Measurements from ENCODE around the gene PDGFA. TPM values are rescaled to one million over a fixed set of nuclear protein-coding genes. Genes with fewer than 3 reads are reported as not detected.

Gene PDGFA
- total RNA-seq, 2 experiments from 2014 or later: 16.7 to 18.8 TPM

DNA sequence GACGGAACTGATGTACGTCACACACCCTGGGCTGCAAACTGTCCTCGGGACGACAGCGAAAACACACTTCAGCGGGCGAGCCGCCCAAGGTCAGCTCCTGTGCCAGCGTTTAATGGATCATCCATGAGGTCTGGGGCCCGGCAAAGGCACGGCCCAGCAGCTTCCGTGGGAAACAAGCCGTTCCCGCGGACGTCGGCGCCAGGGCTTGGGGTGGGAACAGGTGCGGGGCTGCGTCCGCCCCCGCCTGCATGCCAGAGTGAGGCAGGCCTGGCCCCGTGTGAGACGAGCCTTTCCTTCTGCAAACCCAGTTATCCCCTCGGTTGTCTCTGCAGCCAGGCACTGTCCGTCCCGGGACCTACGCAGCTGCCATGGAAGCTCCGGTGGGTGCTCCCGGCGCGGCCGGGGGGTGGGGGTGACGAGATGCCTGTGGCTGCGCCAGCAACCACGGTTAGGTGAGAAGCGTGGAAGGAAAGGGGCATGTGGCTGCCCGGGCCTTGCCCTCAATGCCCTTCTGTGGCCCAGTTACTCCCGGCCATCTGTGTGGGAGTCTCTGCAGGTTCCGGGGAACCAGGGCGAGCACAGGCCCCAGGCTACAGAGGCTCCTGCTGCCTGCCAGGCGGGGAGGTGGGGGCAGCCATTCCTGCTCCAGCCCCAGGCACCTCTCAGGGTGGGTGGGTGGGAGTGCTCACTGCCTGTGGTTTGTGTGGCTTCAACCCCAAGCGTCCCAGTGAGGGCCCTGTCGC is 42.2 kb upstream of the PDGFA start:
- H3K4me3 Mint-ChIP-seq: no peak overlapping the region
- peaks cover 14% of the 10 kb centered on the region for H3K36me3 Mint-ChIP-seq (ENCODE audit: low read depth)
- ATAC-seq (no peak), DNase-seq (no peak)
- POLR2A ChIA-PET: interaction anchor here (0.6 kb wide), 1 partner anchor 10 kb away, joined by 3 read pairs; no protein-coding TSS in a partner anchor
- peaks cover 9% of the 10 kb centered on the region for H3K4me1 Mint-ChIP-seq (ENCODE audit: low read depth)
- H3K27me3 Mint-ChIP-seq: no peaks in the 10 kb centered on the region
- no peak overlapping the region for H3K27ac Mint-ChIP-seq
- TF ChIP-seq, protein P1, sequence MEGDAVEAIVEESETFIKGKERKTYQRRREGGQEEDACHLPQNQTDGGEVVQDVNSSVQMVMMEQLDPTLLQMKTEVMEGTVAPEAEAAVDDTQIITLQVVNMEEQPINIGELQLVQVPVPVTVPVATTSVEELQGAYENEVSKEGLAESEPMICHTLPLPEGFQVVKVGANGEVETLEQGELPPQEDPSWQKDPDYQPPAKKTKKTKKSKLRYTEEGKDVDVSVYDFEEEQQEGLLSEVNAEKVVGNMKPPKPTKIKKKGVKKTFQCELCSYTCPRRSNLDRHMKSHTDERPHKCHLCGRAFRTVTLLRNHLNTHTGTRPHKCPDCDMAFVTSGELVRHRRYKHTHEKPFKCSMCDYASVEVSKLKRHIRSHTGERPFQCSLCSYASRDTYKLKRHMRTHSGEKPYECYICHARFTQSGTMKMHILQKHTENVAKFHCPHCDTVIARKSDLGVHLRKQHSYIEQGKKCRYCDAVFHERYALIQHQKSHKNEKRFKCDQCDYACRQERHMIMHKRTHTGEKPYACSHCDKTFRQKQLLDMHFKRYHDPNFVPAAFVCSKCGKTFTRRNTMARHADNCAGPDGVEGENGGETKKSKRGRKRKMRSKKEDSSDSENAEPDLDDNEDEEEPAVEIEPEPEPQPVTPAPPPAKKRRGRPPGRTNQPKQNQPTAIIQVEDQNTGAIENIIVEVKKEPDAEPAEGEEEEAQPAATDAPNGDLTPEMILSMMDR (IDR thresholded peaks at IDR 0.05): no peak
- H3K9me3 Mint-ChIP-seq: peaks cover 5% of the 10 kb centered on the region
- intact Hi-C loops (cut with micrococcal nuclease): no loop called here
- CTCF ChIA-PET: no interaction called here

DNA sequence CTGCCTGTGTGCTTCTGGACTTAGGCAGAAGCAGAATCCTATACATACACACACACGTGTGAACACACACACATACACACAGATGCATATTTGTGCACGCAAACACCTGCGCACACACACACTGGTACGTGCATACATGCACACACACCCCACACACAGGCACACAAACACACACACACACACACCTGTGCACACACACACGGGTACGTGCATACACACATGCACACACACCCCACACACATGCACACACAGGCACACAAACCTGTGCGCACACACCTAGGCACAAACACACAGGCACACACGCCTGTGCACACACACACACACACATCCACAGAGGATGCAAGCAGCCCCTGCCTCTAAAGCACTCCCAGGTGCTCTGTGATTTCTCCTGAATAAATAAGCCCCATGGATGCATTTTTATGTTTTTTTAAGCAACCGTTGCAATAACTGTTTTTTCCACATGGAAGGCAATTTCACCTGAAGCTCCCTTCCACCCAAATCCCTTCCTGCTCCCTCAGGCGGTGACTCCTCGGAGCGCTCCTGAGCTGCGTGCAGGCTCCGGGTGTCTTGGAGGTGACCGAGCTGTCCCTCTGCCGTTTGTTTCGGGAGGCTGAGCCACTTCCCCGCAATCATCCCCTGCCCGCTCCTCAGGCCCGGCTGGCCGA is 41.5 kb upstream of the PDGFA start:
- no peak overlapping the region for H3K27ac Mint-ChIP-seq
- peaks cover 5% of the 10 kb centered on the region for H3K9me3 Mint-ChIP-seq
- ChIA-PET CTCF (no interaction called here), POLR2A (interaction anchor here (0.6 kb wide), 1 partner anchor 11 kb away, joined by 3 read pairs; no protein-coding TSS in a partner anchor)
- H3K36me3 Mint-ChIP-seq (ENCODE audit: low read depth): peaks cover 14% of the 10 kb centered on the region
- no peak overlapping the region for H3K4me3 Mint-ChIP-seq
- ATAC-seq: no peak
- TF ChIP-seq, protein P1 (IDR thresholded peaks at IDR 0.05): no peak
- H3K27me3 Mint-ChIP-seq: no peaks in the 10 kb centered on the region
- intact Hi-C loops (cut with micrococcal nuclease): no loop called here
- no peak for DNase-seq
- peaks cover 9% of the 10 kb centered on the region for H3K4me1 Mint-ChIP-seq (ENCODE audit: low read depth)

DNA sequence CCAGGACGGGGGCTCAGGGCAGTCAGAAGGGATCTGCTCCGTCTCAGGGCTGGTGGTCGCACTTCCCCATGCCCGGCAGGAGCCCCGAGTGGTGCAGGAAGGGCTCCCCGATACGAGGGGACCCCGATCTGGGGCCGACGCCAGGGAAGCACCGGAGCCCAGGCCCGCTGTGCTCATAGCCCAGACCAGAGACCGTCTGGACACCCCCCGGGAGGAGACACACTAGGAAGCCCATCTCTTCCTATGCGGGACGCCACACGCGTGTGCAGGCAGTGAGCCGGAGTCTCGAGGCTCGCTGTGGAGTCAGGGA is 39.7 kb upstream of the PDGFA start:
- CTCF ChIA-PET: no interaction called here
- TF ChIP-seq, protein P1 (IDR thresholded peaks at IDR 0.05): no peak
- intact Hi-C loops (cut with micrococcal nuclease): no loop called here
- Mint-ChIP-seq H3K4me1 (ENCODE audit: low read depth) (peaks cover 9% of the 10 kb centered on the region), H3K9me3 (peaks cover 5% of the 10 kb centered on the region), H3K27ac (no peak overlapping the region), H3K36me3 (ENCODE audit: low read depth) (peaks cover 14% of the 10 kb centered on the region), H3K27me3 (no peaks in the 10 kb centered on the region), H3K4me3 (no peak overlapping the region)
- POLR2A ChIA-PET: interaction anchor here (0.6 kb wide), 1 partner anchor 16 kb away, joined by 3 read pairs; no protein-coding TSS in a partner anchor
- DNase-seq (no peak), ATAC-seq (no peak)

DNA sequence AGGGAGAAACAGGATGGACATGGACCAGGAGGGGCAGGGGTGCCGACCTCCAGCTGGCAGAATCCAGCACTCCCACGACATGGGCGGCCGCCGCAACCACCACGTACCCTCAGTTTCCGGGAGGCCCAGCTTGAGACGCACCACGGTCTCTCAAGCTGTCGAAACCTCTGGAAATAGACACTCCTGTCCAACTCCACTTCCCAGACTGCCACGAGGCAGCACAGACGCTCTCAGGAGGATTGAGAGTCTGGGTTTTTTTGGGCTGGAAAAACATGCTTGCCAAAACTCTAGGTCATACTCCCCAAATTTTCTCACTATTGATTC is 37.9 kb upstream of the PDGFA start:
- ATAC-seq (no peak), DNase-seq (no peak)
- Mint-ChIP-seq H3K9me3 (peaks cover 5% of the 10 kb centered on the region), H3K27ac (no peak overlapping the region), H3K4me1 (ENCODE audit: low read depth) (peaks cover 5% of the 10 kb centered on the region), H3K4me3 (no peak overlapping the region), H3K36me3 (ENCODE audit: low read depth) (peaks cover 13% of the 10 kb centered on the region), H3K27me3 (no peaks in the 10 kb centered on the region)
- CTCF ChIA-PET: no interaction called here
- intact Hi-C loops (cut with micrococcal nuclease): no loop called here
- TF ChIP-seq, protein P1 (IDR thresholded peaks at IDR 0.05): no peak
- POLR2A ChIA-PET: no interaction called here

DNA sequence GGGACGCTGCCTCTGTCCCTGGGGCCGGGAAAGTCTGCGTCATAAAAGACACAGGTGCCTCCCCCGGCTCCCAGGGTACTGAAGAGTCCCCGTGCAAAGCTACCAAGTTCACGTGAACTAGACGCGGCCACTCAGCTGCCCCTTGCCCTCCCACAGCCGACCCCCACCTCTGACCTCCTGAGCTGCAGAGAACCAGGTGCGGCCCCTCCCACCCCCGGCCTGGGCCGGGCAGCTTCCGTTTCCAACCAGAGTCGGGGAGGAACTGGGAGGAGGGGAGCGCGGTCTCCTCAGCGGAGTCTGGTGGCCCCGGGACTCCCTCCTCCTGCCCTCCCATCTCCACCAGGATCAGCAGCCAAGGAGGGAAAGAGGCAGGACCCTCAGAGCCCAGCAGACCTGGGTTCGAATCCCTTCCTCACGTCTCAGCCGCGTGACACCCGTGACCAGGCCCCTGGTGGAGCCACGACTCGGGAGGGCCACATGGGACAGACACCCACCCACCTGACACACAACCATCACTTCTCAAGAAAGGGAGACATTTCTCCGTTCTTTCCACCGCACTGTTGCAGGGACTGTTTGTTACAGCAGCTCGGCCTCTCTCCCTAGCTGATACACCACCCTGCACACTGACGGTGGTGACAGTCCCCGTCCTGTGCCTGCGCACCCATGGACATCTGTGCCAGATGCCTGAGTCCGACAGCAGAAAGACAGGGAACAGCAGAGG is 37.4 kb upstream of the PDGFA start:
- DNase-seq (no peak), ATAC-seq (no peak)
- Mint-ChIP-seq H3K9me3 (peaks cover 5% of the 10 kb centered on the region), H3K4me3 (no peak overlapping the region), H3K4me1 (ENCODE audit: low read depth) (peaks cover 1% of the 10 kb centered on the region), H3K36me3 (ENCODE audit: low read depth) (peaks cover 11% of the 10 kb centered on the region), H3K27me3 (no peaks in the 10 kb centered on the region), H3K27ac (no peak overlapping the region)
- CTCF ChIA-PET: no interaction called here
- TF ChIP-seq, protein P1 (IDR thresholded peaks at IDR 0.05): no peak
- intact Hi-C loops (cut with micrococcal nuclease): no loop called here
- POLR2A ChIA-PET: no interaction called here

Data from activated CD8-positive, alpha-beta T cell treated with anti-CD3 and anti-CD28 coated beads for 36 hours (primary cell).